GM12878 (cell line): ENCODE results near the gene PCID2. TPM values are rescaled to one million over a fixed set of nuclear protein-coding genes. Genes with fewer than 3 reads are reported as not detected.

Source experiments
- ASH2L ChIP-seq: fragments of 300-600, 200-600 bp; sonication (generic); IDR thresholded peaks from 2 replicates; pipeline ENCODE4 v1.6.1; 2017; ENCODE audit warnings: low read depth, mild to moderate bottlenecking, borderline replicate concordance
- BRCA1 ChIP-seq: IDR thresholded peaks from 2 replicates; pipeline ENCODE4 v1.6.1; 2011; ENCODE audit warnings: low read depth, low read length, improper control_type of control experiment
- MYB ChIP-seq: fragments of 150-350 bp; IDR thresholded peaks from 2 replicates; pipeline ENCODE4 v1.6.1; 2014; ENCODE audit warnings: mild to moderate bottlenecking, low read depth, low read length, borderline replicate concordance
- POU2F2 ChIP-seq: IDR thresholded peaks from 3 replicates; pipeline ENCODE4 v1.6.1; 2011; ENCODE audit warnings: low read depth, mild to moderate bottlenecking, low read length, borderline replicate concordance
- RAD21 ChIP-seq: IDR thresholded peaks from 2 replicates; pipeline ENCODE4 v1.6.1; 2011; ENCODE audit warnings: mild to moderate bottlenecking, low read depth, low read length, moderate library complexity; ENCODE audit not compliant: insufficient read depth
- RB1 ChIP-seq: fragments of 450-650 bp; formaldehyde crosslinking; IDR thresholded peaks from 2 replicates; pipeline ENCODE4 v1.6.1; 2017; ENCODE audit warnings: mild to moderate bottlenecking, borderline replicate concordance
- RBBP5 ChIP-seq: fragments of 200-600 bp; sonication (generic); conservative IDR thresholded peaks from 2 replicates; pipeline ENCODE4 v1.6.1; 2016
- RELA ChIP-seq: fragments of 450-650 bp; IDR thresholded peaks from 2 replicates; pipeline ENCODE4 v1.8.0; 2014; ENCODE audit warnings: borderline replicate concordance; ENCODE audit not compliant: partially characterized antibody
- SREBF2 ChIP-seq: IDR thresholded peaks from 2 replicates; pipeline ENCODE4 v1.6.1; 2012; ENCODE audit warnings: mild to moderate bottlenecking, low read length
- SUPT20H ChIP-seq: IDR thresholded peaks from 2 replicates; pipeline ENCODE4 v1.6.1; 2011; ENCODE audit warnings: low read depth, mild to moderate bottlenecking, low read length, moderate library complexity, borderline replicate concordance; ENCODE audit not compliant: control insufficient read depth
- polyA plus RNA-seq, 11 experiments: library from polyadenylated mRNA; depleted of rRNA in 4 of 11; unstranded in 6 of 11; stranded (reverse) in 5 of 11; fragments of >200 nt; fragmentation: Nextera tagmentation in 4 of 11; fragmentation: Illumina TruSeq in 1 of 11; extraction: Ambion mirVana in 4 of 11; extraction: Trizol in 1 of 11; gene quantifications; 1 replicate in 1 of 11; 2 replicates in 10 of 11; pipeline versions ENCODE4 v1.2.1 to v1.2.3, GENCODE V29; 2011 to 2016; ENCODE audit warnings: inconsistent platforms in 2 of 11, missing spikeins in 2 of 11, low read depth in 1 of 11
- total RNA-seq, 4 experiments: library from RNA; depleted of rRNA in 3 of 4; stranded (reverse); fragments of >200 nt in 3 of 4; fragmentation: Illumina TruSeq in 1 of 4; extraction: Trizol in 1 of 4; gene quantifications; 2 replicates each; pipeline versions ENCODE4 v1.2.1 to v1.2.3, GENCODE V29; 2013 to 2021
- TF ChIP-seq, protein P1 (sequence below): fragments of 450-650 bp; formaldehyde crosslinking; IDR thresholded peaks from 2 replicates; pipeline ENCODE4 v1.4.0; 2022; ENCODE audit warnings: mild to moderate bottlenecking, moderate library complexity
- TF ChIP-seq, protein P2 (sequence below): fragments of 450-650 bp; IDR thresholded peaks from 2 replicates; pipeline ENCODE4 v1.6.1; 2017; ENCODE audit warnings: mild to moderate bottlenecking, low read depth, inconsistent platforms; ENCODE audit not compliant: poor library complexity, severe bottlenecking
- TF ChIP-seq, protein P3 (sequence below): IDR thresholded peaks from 2 replicates; pipeline ENCODE4 v1.6.1; 2011; ENCODE audit warnings: low read depth, mild to moderate bottlenecking, low read length, moderate library complexity, borderline replicate concordance; ENCODE audit errors: extremely low read depth
- TF ChIP-seq, protein P4 (sequence below): IDR thresholded peaks from 2 replicates; pipeline ENCODE4 v1.6.1; 2011; ENCODE audit warnings: mild to moderate bottlenecking, low read depth, low read length, moderate library complexity; ENCODE audit not compliant: insufficient replicate concordance
- TF ChIP-seq, protein P5 (sequence below): fragments of 450-650 bp; IDR thresholded peaks from 2 replicates; pipeline ENCODE4 v1.6.1; 2016; ENCODE audit warnings: mild to moderate bottlenecking, moderate library complexity, borderline replicate concordance

The PCID2 gene
- total and polyA plus RNA-seq, 10 of the 15 experiments (the other 5 are each of a cell fraction or from before 2014, with no cell fraction given), result 37.0 to 98.1 (median 58.3) TPM

DNA sequence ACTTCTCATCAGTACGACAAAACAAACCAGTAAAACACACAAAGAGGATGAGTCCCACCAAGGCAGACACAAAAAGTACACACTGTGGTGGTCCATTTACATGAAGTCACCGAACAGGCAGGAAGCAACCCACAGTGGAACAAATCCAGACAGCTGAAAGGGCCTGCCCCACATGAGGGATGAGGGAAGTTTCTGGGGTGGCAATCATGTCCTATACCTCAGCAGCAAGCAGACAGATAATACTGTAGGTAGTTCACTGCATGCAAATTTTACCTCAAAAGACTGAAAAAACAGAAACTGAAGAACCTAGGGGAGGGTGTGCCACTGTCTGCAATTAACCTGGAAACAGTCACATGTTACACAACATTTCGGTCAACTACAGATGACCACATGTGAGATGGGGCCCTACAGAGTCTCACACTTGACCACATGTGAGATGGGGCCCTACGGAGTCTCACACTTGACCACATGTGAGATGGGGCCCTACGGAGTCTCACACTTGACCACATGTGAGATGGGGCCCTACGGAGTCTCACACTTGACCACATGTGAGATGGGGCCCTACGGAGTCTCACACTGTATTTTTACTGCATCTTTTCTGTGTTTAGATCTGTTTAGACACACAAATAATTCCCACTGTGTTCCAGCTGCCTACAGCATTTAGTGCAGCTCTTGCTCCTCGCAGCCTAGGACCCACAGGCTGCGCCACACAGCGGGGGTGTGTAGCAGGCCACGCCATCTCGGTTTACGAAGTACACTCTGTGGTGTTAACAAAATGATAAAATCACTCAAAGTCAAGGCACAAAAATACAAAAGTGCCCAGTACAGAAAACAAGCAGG is 22.2 kb downstream of the PCID2 start (continued):
- TF ChIP-seq, protein P1, sequence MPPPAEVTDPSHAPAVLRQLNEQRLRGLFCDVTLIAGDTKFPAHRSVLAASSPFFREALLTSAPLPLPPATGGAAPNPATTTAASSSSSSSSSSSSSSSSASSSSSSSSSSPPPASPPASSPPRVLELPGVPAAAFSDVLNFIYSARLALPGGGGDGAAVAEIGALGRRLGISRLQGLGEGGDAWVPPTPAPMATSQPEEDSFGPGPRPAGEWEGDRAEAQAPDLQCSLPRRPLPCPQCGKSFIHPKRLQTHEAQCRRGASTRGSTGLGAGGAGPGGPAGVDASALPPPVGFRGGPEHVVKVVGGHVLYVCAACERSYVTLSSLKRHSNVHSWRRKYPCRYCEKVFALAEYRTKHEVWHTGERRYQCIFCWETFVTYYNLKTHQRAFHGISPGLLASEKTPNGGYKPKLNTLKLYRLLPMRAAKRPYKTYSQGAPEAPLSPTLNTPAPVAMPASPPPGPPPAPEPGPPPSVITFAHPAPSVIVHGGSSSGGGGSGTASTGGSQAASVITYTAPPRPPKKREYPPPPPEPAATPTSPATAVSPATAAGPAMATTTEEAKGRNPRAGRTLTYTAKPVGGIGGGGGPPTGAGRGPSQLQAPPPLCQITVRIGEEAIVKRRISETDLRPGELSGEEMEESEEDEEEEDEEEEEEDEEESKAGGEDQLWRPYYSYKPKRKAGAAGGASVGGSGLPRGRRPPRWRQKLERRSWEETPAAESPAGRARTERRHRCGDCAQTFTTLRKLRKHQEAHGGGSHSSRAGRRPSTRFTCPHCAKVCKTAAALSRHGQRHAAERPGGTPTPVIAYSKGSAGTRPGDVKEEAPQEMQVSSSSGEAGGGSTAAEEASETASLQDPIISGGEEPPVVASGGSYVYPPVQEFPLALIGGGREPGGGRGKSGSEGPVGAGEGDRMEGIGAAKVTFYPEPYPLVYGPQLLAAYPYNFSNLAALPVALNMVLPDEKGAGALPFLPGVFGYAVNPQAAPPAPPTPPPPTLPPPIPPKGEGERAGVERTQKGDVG (CRISPR knock-in tag), result no peak
- no peak for TF ChIP-seq BRCA1
- TF ChIP-seq, protein P2, sequence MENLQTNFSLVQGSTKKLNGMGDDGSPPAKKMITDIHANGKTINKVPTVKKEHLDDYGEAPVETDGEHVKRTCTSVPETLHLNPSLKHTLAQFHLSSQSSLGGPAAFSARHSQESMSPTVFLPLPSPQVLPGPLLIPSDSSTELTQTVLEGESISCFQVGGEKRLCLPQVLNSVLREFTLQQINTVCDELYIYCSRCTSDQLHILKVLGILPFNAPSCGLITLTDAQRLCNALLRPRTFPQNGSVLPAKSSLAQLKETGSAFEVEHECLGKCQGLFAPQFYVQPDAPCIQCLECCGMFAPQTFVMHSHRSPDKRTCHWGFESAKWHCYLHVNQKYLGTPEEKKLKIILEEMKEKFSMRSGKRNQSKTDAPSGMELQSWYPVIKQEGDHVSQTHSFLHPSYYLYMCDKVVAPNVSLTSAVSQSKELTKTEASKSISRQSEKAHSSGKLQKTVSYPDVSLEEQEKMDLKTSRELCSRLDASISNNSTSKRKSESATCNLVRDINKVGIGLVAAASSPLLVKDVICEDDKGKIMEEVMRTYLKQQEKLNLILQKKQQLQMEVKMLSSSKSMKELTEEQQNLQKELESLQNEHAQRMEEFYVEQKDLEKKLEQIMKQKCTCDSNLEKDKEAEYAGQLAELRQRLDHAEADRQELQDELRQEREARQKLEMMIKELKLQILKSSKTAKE, result peak; percentile 99
- no peak for TF ChIP-seq RAD21
- peak; percentile 85; the same call in 2 of the 3 replicates for TF ChIP-seq POU2F2
- no peak for TF ChIP-seq SUPT20H
- no peak for TF ChIP-seq ASH2L
- TF ChIP-seq, protein P3, sequence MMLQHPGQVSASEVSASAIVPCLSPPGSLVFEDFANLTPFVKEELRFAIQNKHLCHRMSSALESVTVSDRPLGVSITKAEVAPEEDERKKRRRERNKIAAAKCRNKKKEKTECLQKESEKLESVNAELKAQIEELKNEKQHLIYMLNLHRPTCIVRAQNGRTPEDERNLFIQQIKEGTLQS, result no peak
- no peak for TF ChIP-seq MYB
- TF ChIP-seq RELA, result no peak
- TF ChIP-seq, protein P4, sequence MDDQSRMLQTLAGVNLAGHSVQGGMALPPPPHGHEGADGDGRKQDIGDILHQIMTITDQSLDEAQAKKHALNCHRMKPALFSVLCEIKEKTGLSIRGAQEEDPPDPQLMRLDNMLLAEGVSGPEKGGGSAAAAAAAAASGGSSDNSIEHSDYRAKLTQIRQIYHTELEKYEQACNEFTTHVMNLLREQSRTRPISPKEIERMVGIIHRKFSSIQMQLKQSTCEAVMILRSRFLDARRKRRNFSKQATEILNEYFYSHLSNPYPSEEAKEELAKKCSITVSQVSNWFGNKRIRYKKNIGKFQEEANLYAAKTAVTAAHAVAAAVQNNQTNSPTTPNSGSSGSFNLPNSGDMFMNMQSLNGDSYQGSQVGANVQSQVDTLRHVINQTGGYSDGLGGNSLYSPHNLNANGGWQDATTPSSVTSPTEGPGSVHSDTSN, result no peak
- TF ChIP-seq, protein P5, sequence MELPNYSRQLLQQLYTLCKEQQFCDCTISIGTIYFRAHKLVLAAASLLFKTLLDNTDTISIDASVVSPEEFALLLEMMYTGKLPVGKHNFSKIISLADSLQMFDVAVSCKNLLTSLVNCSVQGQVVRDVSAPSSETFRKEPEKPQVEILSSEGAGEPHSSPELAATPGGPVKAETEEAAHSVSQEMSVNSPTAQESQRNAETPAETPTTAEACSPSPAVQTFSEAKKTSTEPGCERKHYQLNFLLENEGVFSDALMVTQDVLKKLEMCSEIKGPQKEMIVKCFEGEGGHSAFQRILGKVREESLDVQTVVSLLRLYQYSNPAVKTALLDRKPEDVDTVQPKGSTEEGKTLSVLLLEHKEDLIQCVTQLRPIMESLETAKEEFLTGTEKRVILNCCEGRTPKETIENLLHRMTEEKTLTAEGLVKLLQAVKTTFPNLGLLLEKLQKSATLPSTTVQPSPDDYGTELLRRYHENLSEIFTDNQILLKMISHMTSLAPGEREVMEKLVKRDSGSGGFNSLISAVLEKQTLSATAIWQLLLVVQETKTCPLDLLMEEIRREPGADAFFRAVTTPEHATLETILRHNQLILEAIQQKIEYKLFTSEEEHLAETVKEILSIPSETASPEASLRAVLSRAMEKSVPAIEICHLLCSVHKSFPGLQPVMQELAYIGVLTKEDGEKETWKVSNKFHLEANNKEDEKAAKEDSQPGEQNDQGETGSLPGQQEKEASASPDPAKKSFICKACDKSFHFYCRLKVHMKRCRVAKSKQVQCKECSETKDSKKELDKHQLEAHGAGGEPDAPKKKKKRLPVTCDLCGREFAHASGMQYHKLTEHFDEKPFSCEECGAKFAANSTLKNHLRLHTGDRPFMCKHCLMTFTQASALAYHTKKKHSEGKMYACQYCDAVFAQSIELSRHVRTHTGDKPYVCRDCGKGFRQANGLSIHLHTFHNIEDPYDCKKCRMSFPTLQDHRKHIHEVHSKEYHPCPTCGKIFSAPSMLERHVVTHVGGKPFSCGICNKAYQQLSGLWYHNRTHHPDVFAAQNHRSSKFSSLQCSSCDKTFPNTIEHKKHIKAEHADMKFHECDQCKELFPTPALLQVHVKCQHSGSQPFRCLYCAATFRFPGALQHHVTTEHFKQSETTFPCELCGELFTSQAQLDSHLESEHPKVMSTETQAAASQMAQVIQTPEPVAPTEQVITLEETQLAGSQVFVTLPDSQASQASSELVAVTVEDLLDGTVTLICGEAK, result 0 out of 2 replicates have a peak, but pooled peaks have one; percentile 10
- no peak for TF ChIP-seq RB1
- TF ChIP-seq RBBP5, result no peak
- TF ChIP-seq SREBF2, result no peak
